Stimulated activated CD8-positive, alpha-beta memory T cell treated with anti-CD3 and anti-CD28 coated beads, Interleukin-7, amount 100 ng/mL, for 1 hour (primary cell): ENCODE data around the gene SSH3.

ENCODE experiments used
- DNase-seq, 2 donors: peaks; one replicate each; pipeline ENCODE4 v3.0.0-alpha.2; 2020; ENCODE audit warnings: low read depth in 2 of 2

Gene SSH3

GRCh38 chr11:67268081-67268961, 35.0 kb upstream of the SSH3 start:
- DNase-seq = no peak

- DNase-seq = no peak
Observed at GRCh38 chr11:67268962-67269268, 34.4 kb upstream of the SSH3 start.

- DNase-seq = no peak
Observed at GRCh38 chr11:67269401-67270255, 33.7 kb upstream of the SSH3 start.

- DNase-seq = no peak
Observed at GRCh38 chr11:67270256-67271204, 32.8 kb upstream of the SSH3 start.

- no peak for DNase-seq
Observed at GRCh38 chr11:67271205-67271540, 32.2 kb upstream of the SSH3 start.

GRCh38 chr11:67271541-67272284, 31.6 kb upstream of the SSH3 start:
- DNase-seq = no peak

- DNase-seq = no peak
Observed at GRCh38 chr11:67272327-67273259, 30.7 kb upstream of the SSH3 start.

- no peak for DNase-seq
Observed at GRCh38 chr11:67273260-67273990, 29.9 kb upstream of the SSH3 start.

- no peak for DNase-seq
Observed at GRCh38 chr11:67274768-67275605, 28.3 kb upstream of the SSH3 start.

GRCh38 chr11:67275606-67276409, 27.5 kb upstream of the SSH3 start:
- DNase-seq = no peak

- no peak for DNase-seq
Observed at GRCh38 chr11:67276781-67277230, 26.5 kb upstream of the SSH3 start.

GRCh38 chr11:67277231-67277961, 25.9 kb upstream of the SSH3 start:
- peak; percentile 73 to 77 for DNase-seq

- DNase-seq = no peak
Observed at GRCh38 chr11:67278135-67278938, 25.0 kb upstream of the SSH3 start.

GRCh38 chr11:67278939-67279588, 24.3 kb upstream of the SSH3 start:
- DNase-seq = no peak

- DNase-seq = no peak
Observed at GRCh38 chr11:67279589-67280340, 23.6 kb upstream of the SSH3 start.
